ENCODE data around the gene GRAMD1B. TPM values are rescaled to one million over a fixed set of nuclear protein-coding genes. Genes with fewer than 3 reads are reported as not detected.

Gene GRAMD1B
- total RNA-seq, 1 donor from 2014 or later = 31.8 TPM

GRCh38 chr11:123490527-123490926 lies 60.5 kb downstream of the GRAMD1B start:
- no peak overlapping the region for H3K4me3 ChIP-seq
- no peak overlapping the region for H3K27ac ChIP-seq (replicated peaks)
- intact Hi-C loops (cut with micrococcal nuclease) = no loop called here
- TF ChIP-seq CTCF (IDR thresholded peaks at IDR 0.05; ENCODE audit: borderline replicate concordance) = no peak
- H3K36me3 ChIP-seq = no peaks in the 10 kb centered on the region
- no peak for DNase-seq
- no peaks in the 10 kb centered on the region for H3K27me3 ChIP-seq (ENCODE audit: low read depth)
- peaks cover 26% of the 10 kb centered on the region for H3K4me1 ChIP-seq
- H3K9me3 ChIP-seq (replicated peaks) = no peaks in the 10 kb centered on the region

- Histone ChIP-seq H3K27ac (replicated peaks) (no peak overlapping the region), H3K9me3 (replicated peaks) (no peaks in the 10 kb centered on the region), H3K4me3 (no peak overlapping the region), H3K36me3 (no peaks in the 10 kb centered on the region), H3K4me1 (peaks cover 26% of the 10 kb centered on the region), H3K27me3 (ENCODE audit: low read depth) (no peaks in the 10 kb centered on the region)
- no peak for DNase-seq
- intact Hi-C loops (cut with micrococcal nuclease) = no loop called here
- no peak for TF ChIP-seq CTCF (IDR thresholded peaks at IDR 0.05; ENCODE audit: borderline replicate concordance)
These were observed 61.2 kb downstream of the GRAMD1B start for GRCh38 chr11:123491241-123491640.

- Histone ChIP-seq H3K4me3 (no peak overlapping the region), H3K9me3 (replicated peaks) (no peaks in the 10 kb centered on the region), H3K36me3 (no peaks in the 10 kb centered on the region), H3K4me1 (peaks cover 22% of the 10 kb centered on the region), H3K27me3 (ENCODE audit: low read depth) (no peaks in the 10 kb centered on the region), H3K27ac (replicated peaks) (peak overlapping the region; percentile 5)
- no peak for DNase-seq
- TF ChIP-seq CTCF (IDR thresholded peaks at IDR 0.05; ENCODE audit: borderline replicate concordance) = no peak
- intact Hi-C loops (cut with micrococcal nuclease) = no loop called here
These were observed 63.4 kb downstream of the GRAMD1B start for GRCh38 chr11:123493349-123494063.

- Histone ChIP-seq H3K27me3 (ENCODE audit: low read depth) (no peaks in the 10 kb centered on the region), H3K9me3 (replicated peaks) (no peaks in the 10 kb centered on the region), H3K27ac (replicated peaks) (no peak overlapping the region), H3K36me3 (no peaks in the 10 kb centered on the region), H3K4me3 (no peak overlapping the region), H3K4me1 (peaks cover 22% of the 10 kb centered on the region)
- TF ChIP-seq CTCF (IDR thresholded peaks at IDR 0.05; ENCODE audit: borderline replicate concordance) = no peak
- no peak for DNase-seq
- intact Hi-C loops (cut with micrococcal nuclease) = no loop called here
These were observed 64.4 kb downstream of the GRAMD1B start for GRCh38 chr11:123494195-123495050.

GRCh38 chr11:123504401-123504800 lies 74.3 kb downstream of the GRAMD1B start:
- Histone ChIP-seq H3K36me3 (no peaks in the 10 kb centered on the region), H3K4me3 (no peak overlapping the region), H3K27me3 (ENCODE audit: low read depth) (no peaks in the 10 kb centered on the region), H3K9me3 (replicated peaks) (no peaks in the 10 kb centered on the region), H3K4me1 (no peaks in the 10 kb centered on the region), H3K27ac (replicated peaks) (no peak overlapping the region)
- intact Hi-C loops (cut with micrococcal nuclease) = no loop called here
- DNase-seq = no peak
- TF ChIP-seq CTCF (IDR thresholded peaks at IDR 0.05; ENCODE audit: borderline replicate concordance) = no peak

Measured in left ventricle myocardium inferior (tissue), 1 donor.